Uterus (tissue), 4 donors: ENCODE measurements around the gene LTBP1. TPM values are rescaled to one million over a fixed set of nuclear protein-coding genes. Genes with fewer than 3 reads are reported as not detected.

Experiments used
- DNase-seq, 2 donors: peaks; one replicate each; pipeline ENCODE4 v3.0.0-alpha.2; 2019 to 2020
- H3K27ac ChIP-seq, 2 donors: fragments of 200-600 bp; sonication (generic); 1 replicate in 1 of 2; 2 replicates in 1 of 2; pipeline ENCODE4 v1.5.1; 2016 to 2018
- H3K27me3 ChIP-seq, 2 donors: fragments of 200-600 bp; sonication (generic); one replicate each; pipeline ENCODE4 v1.5.1; 2018 to 2019; ENCODE audit warnings: control low read depth in 1 of 2
- H3K36me3 ChIP-seq, 2 donors: fragments of 200-600 bp; sonication (generic); one replicate each; pipeline ENCODE4 v1.5.1; 2019; ENCODE audit warnings: control low read depth in 1 of 2
- H3K4me1 ChIP-seq, 2 donors: fragments of 200-600 bp; sonication (generic); one replicate each; pipeline ENCODE4 v1.5.1; 2018 to 2019; ENCODE audit warnings: control low read depth in 1 of 2
- H3K4me3 ChIP-seq, 2 donors: fragments of 200-600 bp; sonication (generic); 1 replicate in 1 of 2; 2 replicates in 1 of 2; pipeline ENCODE4 v1.5.1; 2018 to 2019; ENCODE audit warnings: mild to moderate bottlenecking in 1 of 2
- H3K9me3 ChIP-seq, 2 donors: fragments of 200-600 bp; sonication (generic); one replicate each; pipeline ENCODE4 v1.5.1; 2019; ENCODE audit warnings: control low read depth in 1 of 2
- CTCF ChIP-seq, 4 experiments: fragments of 200-600 bp in 2 of 4; fragments of 450-650 bp in 2 of 4; sonication (generic) in 2 of 4; IDR thresholded peaks; one replicate each; pipeline ENCODE4 v1.5.1; 2016 to 2019; ENCODE audit warnings: antibody characterized with exemption in 4 of 4, mild to moderate bottlenecking in 2 of 4, moderate library complexity in 1 of 4
- POLR2A ChIP-seq, 2 donors: fragments of 450-650 bp; IDR thresholded peaks; one replicate each; pipeline ENCODE4 v1.6.1; 2016; ENCODE audit warnings: antibody characterized with exemption in 2 of 2, mild to moderate bottlenecking in 1 of 2, moderate library complexity in 1 of 2
- intact Hi-C: fragments of 100-400 bp; cut with DNase I; formaldehyde crosslinking; loops from one replicate; pipeline ENCODE4 v1.15.1; 2023; ENCODE audit warnings: low total_unique reads
- total RNA-seq, 4 donors: library from RNA; depleted of rRNA in 3 of 4; stranded (reverse); fragments of >200 nt in 3 of 4; gene quantifications; one replicate each; pipeline versions ENCODE4 v1.1.0 to v1.2.4, GENCODE V29; 2014 to 2023
- donor health status: DM: yes; HTN: yes; CAD: no.

Gene LTBP1
- total RNA-seq, 4 donors from 2014 or later, result 72.5 to 322 (median 92.2) TPM

- Histone ChIP-seq H3K27ac (no peak overlapping the region), H3K27me3 (no peaks in the 10 kb centered on the region), H3K4me1 (no peaks in the 10 kb centered on the region), H3K4me3 (no peak overlapping the region), H3K36me3 (no peaks in the 10 kb centered on the region), H3K9me3 (no peaks in the 10 kb centered on the region)
- TF ChIP-seq CTCF (IDR thresholded peaks at IDR 0.05) (no peak), POLR2A (IDR thresholded peaks at IDR 0.05) (no peak)
- intact Hi-C loops, result no loop called here
- no peak for DNase-seq
Measured at GRCh38 chr2:33220533-33220932, 273.8 kb downstream of the LTBP1 start.

- no peak for DNase-seq
- H3K9me3 ChIP-seq, result no peaks in the 10 kb centered on the region
- intact Hi-C loops, result no loop called here
- H3K36me3 ChIP-seq, result no peaks in the 10 kb centered on the region
- H3K4me1 ChIP-seq, result no peaks in the 10 kb centered on the region
- no peak overlapping the region for H3K27ac ChIP-seq
- no peaks in the 10 kb centered on the region for H3K27me3 ChIP-seq
- H3K4me3 ChIP-seq, result no peak overlapping the region
- no peak for TF ChIP-seq CTCF (IDR thresholded peaks at IDR 0.05)
- TF ChIP-seq POLR2A (IDR thresholded peaks at IDR 0.05), result no peak
Measured at GRCh38 chr2:33221046-33221784, 274.5 kb downstream of the LTBP1 start.

GRCh38 chr2:33222309-33222708 lies 275.6 kb downstream of the LTBP1 start:
- Histone ChIP-seq H3K27me3 (no peaks in the 10 kb centered on the region), H3K36me3 (no peaks in the 10 kb centered on the region), H3K4me3 (no peak overlapping the region), H3K4me1 (no peaks in the 10 kb centered on the region), H3K9me3 (no peaks in the 10 kb centered on the region), H3K27ac (no peak overlapping the region)
- DNase-seq, result no peak
- TF ChIP-seq CTCF (IDR thresholded peaks at IDR 0.05), result no peak
- no peak for TF ChIP-seq POLR2A (IDR thresholded peaks at IDR 0.05)
- intact Hi-C loops, result no loop called here

GRCh38 chr2:33223856-33224255 lies 277.1 kb downstream of the LTBP1 start:
- H3K4me3 ChIP-seq, result no peak overlapping the region
- TF ChIP-seq POLR2A (IDR thresholded peaks at IDR 0.05), result no peak
- intact Hi-C loops, result no loop called here
- H3K27me3 ChIP-seq, result no peaks in the 10 kb centered on the region
- no peaks in the 10 kb centered on the region for H3K36me3 ChIP-seq
- H3K27ac ChIP-seq, result no peak overlapping the region
- no peaks in the 10 kb centered on the region for H3K4me1 ChIP-seq
- DNase-seq, result no peak
- no peaks in the 10 kb centered on the region for H3K9me3 ChIP-seq

- TF ChIP-seq POLR2A (IDR thresholded peaks at IDR 0.05) (no peak), CTCF (IDR thresholded peaks at IDR 0.05) (no peak)
- H3K27me3 ChIP-seq, result no peaks in the 10 kb centered on the region
Measured at GRCh38 chr2:33225350-33225749, 278.6 kb downstream of the LTBP1 start.

More at GRCh38 chr2:33225350-33225749, 278.6 kb downstream of the LTBP1 start:
- DNase-seq, result no peak
- H3K36me3 ChIP-seq, result no peaks in the 10 kb centered on the region
- no peak overlapping the region for H3K4me3 ChIP-seq
- intact Hi-C loops, result no loop called here
- H3K27ac ChIP-seq, result no peak overlapping the region
- H3K4me1 ChIP-seq, result no peaks in the 10 kb centered on the region
- H3K9me3 ChIP-seq, result no peaks in the 10 kb centered on the region
